Prostate gland (tissue), 2 donors: Measurements from ENCODE around the gene HARS1.

Experiments
- POLR2A ChIP-seq: fragments of 450-650 bp; IDR thresholded peaks from one replicate; pipeline ENCODE4 v1.6.1; 2016; ENCODE audit warnings: antibody characterized with exemption, mild to moderate bottlenecking
- TF ChIP-seq, protein P1 (sequence below), 4 experiments: fragments of 200-600 bp in 2 of 4; fragments of 450-650 bp in 2 of 4; sonication (generic) in 2 of 4; IDR thresholded peaks; 1 replicate in 3 of 4; 2 replicates in 1 of 4; pipeline ENCODE4 v1.5.1; 2016 to 2019; ENCODE audit warnings: antibody characterized with exemption in 4 of 4, mild to moderate bottlenecking in 2 of 4, moderate library complexity in 2 of 4

DNA sequence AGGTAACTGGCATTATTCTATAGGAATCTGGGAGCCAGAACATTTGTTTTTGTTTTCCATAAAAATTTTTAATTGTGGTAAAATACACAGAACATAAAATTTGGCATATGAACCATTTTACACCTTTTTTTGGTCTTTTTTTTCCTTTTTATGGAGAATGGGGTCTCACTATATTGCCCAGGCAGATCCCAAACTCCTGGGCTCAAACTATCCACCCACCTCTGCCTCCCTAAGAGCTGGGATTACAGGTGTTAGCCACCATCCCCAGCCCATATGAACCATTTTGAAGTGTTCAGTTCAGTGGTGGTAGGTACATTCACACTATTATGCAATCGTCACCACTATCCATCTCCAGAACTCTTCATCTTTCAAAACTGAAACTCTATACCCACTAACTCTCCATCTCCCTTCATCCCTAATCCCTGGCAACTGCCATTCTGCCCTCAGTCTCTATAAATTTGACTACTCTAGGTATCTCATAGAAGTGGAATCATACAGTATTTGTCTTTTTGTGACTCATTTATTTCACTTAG lies 22.5 kb upstream of the HARS1 start:
- TF ChIP-seq POLR2A = no peak
- TF ChIP-seq, protein P1, sequence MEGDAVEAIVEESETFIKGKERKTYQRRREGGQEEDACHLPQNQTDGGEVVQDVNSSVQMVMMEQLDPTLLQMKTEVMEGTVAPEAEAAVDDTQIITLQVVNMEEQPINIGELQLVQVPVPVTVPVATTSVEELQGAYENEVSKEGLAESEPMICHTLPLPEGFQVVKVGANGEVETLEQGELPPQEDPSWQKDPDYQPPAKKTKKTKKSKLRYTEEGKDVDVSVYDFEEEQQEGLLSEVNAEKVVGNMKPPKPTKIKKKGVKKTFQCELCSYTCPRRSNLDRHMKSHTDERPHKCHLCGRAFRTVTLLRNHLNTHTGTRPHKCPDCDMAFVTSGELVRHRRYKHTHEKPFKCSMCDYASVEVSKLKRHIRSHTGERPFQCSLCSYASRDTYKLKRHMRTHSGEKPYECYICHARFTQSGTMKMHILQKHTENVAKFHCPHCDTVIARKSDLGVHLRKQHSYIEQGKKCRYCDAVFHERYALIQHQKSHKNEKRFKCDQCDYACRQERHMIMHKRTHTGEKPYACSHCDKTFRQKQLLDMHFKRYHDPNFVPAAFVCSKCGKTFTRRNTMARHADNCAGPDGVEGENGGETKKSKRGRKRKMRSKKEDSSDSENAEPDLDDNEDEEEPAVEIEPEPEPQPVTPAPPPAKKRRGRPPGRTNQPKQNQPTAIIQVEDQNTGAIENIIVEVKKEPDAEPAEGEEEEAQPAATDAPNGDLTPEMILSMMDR (IDR thresholded peaks at IDR 0.05) = no peak
